ENCODE results near the gene CLN5. TPM values are rescaled to one million over a fixed set of nuclear protein-coding genes. Genes with fewer than 3 reads are reported as not detected.
"Not testable (repeated sequence)": the region's sequence is repeated elsewhere in the genome, so short reads cannot be mapped to it uniquely, and the experiment has no call there.

Gene CLN5
- 64.5 TPM for total RNA-seq (ENCODE audit: insufficient read depth, low replicate concordance)

DNA sequence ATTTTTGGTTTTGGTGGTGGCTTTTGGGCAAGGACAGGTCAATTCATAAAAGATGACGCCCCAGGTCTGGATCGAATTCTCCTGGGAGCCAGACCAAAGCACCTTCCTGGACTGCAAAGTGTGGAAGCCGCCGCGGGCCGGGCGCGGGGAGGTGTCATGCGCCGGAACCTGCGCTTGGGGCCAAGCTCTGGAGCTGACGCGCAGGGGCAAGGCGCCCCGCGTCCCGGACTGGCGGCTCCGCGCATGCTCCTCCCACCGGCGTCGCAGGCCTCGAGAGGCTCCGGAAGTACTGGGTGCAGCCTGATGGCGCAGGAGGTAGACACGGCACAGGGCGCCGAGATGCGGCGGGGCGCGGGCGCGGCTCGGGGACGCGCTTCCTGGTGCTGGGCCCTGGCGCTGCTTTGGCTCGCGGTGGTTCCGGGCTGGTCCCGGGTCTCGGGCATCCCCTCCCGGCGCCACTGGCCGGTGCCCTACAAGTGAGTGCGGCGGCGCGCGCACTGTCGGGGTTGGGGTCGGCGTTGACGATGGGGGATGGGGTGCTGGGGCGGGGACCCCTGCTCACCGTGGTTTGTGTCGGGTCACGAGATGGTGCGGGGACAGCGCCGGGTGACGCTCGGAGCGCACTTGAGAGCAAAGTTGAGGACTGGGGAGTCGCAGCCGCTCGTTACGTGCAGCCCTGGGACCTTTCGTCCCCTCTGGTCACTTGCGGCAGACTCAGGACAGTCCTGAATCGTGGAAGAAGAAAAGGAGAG lies at the start of gene CLN5:
Gene CLN5 (plus strand): TSS at position 286 of the 752 bp plus-strand sequence. CDS start 18 bp downstream, at position 304.
- DNase-seq (ENCODE audit: low spot score), result peak; percentile 96

DNA sequence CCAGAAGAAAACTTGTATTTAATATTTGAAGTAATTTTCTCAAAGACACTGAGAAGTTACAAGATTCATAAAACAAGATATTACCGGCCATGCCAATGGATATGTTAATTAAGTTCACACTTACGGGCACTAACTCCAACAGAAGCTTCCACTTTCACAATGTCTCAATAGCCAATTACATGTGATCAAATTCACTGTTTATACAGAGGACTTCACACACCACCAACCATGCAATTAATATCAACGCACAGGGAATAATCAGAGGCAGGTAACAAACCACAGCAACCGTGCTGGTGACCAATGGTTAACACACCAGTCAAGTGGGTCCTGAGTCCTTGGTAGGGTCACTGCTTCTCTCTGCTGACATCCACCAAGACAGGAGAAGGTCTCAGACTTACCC lies 49.5 kb upstream of the CLN5 start:
- DNase-seq (ENCODE audit: low spot score), result no peak

DNA sequence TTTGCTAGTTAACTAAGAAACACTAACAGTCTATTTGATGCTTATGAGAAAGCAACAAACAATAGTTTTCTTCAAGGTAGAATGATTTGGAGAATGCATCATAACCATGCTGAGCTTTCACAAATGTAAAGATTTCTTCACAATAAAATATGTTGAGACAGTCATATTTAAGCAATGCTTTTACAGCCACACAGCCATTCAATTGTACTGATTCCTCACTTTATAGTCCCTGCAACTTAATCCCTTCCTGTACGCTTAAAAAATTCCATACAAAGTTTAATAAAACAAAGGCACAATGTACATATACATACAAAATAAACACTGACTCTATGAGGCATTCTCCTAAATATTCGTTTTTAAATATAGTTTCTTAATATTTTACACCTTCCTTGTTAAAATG lies 48.2 kb upstream of the CLN5 start:
- DNase-seq (ENCODE audit: low spot score), result no peak

DNA sequence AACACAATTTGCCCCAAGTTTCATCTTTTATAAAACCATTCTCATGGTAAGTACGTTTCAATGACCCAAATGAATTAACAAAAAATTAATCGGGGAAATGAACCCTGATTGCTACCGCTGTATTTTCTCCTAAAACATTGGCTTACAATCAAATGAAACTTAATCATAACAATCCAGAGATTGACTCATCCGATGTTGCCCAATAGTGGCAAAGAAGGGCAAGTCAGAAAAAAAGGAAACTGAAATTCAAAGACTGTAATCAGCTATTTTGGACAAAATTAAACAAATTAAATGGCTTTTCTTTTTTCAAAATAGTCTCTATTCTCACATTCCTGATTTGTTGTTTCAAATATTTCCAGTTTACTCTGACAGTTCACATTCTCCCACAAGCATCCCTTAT lies 47.4 kb upstream of the CLN5 start:
- no peak for DNase-seq (ENCODE audit: low spot score)

DNA sequence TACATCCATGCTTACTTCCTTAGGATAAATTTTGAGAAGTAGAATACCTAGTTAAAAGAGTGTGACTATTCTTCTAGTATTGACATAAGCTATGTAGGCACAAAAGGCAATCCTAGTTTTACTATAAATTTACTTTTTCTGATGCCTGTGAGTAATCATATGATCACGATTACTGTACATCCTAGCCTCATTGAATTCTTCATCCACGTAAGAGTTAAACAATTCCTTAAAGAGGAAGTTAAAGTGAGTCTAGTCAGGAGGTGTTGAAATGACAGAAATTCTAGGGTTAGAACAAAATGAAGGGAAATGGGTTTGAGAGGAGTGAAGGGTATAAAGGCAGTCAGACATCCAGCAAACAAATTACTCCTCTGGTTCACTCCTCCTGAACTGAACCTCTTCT lies 43.7 kb upstream of the CLN5 start, which contains the start of gene ACOD1:
Gene ACOD1 (plus strand): TSS at position 363 of the 400 bp plus-strand sequence. CDS start 48 bp downstream, outside the sequence.
- no peak for DNase-seq (ENCODE audit: low spot score)

DNA sequence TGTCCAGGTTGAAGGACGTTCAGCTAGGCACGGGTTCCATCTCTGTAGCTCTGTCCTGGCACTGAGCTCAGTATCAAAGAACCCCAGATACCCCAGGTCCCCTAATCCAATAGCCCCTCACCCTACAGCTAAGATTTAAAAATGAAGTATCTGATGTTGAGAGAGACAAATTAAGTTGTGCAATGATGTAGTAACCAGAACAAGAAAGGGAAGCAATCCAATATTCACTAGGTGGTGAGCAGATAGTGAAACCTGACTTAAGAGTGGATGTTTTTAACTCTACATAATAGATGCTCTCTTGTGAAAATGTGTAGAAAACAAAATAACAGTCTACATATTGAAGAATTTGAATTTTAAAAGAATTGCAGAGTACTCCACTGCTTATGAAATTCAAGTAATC lies 41.8 kb upstream of the CLN5 start:
- no peak for DNase-seq (ENCODE audit: low spot score)

DNA sequence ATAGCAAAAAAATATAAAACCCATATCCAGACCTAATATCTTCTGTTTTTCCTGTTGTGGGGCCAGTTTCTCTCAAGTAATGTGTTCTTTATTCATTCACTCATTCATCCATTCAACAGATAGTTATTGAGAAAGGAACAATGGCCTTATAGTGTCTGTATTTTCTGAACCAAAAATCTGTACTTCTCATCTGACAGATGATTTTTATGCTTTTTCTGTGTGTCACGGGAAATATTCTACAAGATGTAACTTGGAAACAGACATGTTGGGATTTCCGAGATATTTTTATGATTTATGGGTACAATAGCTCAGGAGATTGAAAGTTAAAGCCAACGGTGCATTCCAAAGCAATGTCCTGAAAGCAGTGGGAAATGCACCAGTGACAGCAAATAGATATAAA lies 37.9 kb upstream of the CLN5 start:
- DNase-seq (ENCODE audit: low spot score), result peak; percentile 6

DNA sequence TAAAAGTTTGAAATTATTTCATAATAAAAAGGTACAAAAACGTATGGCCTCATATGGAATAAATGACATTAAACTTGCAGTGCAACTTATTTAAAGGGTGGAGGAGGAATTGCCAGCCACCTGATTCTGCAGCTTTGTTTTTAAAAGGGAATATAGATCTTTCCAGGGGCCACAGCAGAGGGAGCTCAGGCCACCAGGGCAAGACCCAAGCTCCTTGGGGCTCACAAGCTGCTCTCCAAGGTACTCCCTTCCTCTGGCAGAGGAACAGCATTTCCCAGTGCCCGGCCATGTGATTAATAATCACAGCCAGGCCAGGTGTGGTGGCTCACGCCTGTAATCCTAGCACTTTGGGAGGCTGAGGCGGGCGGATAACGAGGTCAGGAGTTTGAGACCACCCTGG lies 37.3 kb upstream of the CLN5 start:
- no peak for DNase-seq (ENCODE audit: low spot score)

DNA sequence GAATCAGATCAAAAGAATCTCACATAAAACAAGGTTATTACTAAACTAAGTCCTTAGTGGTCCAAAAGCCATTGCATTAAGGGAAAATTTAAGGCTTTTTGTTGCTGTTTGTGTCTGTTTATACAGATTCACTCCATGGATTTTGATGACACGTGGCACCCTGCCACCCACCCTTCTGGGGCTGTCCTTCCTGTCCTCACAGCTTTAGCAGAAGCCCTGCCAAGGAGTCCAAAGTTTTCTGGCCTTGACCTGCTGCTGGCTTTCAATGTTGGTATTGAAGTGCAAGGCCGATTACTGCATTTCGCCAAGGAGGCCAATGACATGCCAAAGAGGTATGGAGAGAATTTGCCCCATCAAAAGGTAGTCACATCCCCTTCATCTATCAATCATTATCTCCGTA lies 36.7 kb upstream of the CLN5 start:
- DNase-seq (ENCODE audit: low spot score), result no peak

DNA sequence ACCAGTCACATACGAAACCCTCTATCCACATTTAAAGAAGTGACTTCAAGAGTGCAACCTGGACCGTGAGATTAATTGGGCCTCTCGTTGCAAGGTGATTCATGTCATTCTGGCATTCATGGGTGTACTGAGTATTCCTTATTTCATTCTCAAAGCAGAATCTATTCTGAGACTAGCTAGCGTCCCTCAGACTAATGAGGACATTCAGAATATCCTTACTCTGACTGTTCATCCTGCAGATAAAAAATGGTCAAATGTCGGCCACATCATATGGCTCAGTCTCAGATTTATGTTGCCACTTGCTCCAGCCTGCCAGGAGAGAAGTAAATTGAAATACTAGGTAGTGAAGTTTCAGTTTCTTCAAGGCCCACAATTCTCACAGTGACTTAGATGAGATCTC lies 36.2 kb upstream of the CLN5 start:
- no peak for DNase-seq (ENCODE audit: low spot score)

DNA sequence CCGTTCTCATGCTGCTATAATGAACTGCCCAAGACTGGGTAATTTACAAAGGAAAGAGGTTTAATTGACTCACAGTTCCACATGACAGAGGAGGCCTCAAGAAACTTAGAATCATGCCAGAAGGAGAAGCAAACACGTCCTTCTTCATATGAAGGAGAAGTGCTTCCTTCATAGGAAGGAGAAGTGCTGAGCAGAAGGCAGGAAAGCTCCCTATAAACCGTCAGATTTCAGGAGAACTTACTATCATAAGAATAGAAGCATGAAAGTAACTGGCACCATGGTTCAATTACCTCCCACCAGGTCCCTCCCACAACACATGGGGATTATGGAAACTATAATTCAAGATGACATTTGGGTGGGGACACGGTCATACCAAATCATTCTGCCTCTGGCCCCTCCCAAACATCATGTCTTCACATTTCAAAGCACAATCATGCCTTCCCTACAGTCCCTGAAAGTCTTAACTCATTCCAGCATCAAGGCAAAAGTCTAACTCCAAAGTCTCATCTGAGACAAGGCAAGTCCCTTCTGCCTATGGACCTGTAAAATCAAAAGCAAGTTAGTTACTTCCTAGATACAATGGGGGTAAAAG lies 32.9 kb upstream of the CLN5 start:
- no peak for DNase-seq (ENCODE audit: low spot score)

DNA sequence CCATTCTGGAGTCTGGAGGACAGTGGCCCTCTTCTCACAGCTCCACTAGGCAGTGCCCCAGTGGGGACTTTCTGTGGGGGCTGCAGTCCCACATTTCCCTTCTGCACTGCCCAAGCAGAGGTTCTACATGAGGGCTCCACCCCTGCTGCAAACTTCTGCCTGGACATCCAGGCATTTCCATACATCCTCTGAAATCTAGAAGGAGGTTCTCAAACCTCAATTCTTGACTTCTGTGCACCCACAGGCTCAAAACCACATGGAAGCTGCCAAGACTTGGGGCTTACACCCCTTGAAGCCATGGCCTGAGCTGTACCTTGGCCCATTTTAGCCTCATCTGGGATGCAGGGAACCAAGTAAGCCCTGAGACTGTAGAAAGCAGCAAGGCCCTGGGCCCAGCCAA lies 32.1 kb upstream of the CLN5 start:
- not testable (repeated sequence) for DNase-seq (ENCODE audit: low spot score)

DNA sequence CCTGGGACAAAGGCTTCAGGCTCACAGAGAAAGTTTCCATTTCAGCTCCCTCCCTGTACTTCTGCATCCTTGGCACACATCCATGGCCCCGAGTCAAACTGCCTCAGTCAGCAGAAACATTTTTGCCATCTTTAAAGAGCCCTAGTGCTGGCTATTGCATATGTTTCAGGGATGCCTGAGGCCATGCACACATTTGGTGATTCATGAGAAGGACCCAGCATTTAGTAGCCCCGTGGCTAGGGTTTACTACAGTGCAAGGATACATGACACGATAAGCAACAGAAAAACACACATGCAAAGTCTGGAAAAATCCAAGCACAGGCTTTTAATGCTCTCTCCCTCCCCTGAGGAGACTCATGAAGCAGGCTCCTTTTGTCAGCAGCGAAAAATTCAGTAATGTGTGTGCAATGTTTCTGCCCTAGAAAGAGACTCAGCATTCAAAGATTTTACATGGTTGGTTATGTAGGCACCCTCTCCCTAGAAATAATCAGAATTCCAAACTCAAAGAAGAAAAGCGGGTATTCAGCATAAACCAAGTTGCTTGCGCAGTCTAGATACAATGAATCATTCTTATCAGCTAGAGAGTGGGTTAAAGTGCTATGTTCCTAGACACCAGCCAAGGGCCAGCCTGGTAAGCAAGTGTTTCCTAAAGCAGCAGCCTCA lies 26.0 kb upstream of the CLN5 start:
- DNase-seq (ENCODE audit: low spot score), result peak; percentile 90

DNA sequence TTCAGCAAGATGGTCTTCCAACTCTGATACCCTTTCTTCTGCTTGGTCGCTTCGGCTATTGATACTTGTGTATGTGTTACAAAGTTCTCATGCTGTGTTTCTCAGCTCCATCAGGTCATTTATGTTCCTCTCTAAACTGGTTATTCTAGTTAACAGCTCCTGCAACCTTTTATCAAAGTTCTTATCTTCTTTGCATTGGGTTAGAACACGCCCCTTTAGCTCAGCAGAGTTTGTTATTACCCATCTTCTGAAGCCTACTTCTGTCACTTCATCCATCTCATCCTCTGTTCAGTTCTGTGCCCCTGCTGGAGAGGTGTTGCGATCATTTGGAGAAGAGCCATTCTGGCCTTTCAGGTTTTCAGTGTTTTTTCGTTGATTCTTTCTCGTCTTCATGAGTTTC lies 24.9 kb upstream of the CLN5 start:
- peak; percentile 23 for DNase-seq (ENCODE audit: low spot score)

DNA sequence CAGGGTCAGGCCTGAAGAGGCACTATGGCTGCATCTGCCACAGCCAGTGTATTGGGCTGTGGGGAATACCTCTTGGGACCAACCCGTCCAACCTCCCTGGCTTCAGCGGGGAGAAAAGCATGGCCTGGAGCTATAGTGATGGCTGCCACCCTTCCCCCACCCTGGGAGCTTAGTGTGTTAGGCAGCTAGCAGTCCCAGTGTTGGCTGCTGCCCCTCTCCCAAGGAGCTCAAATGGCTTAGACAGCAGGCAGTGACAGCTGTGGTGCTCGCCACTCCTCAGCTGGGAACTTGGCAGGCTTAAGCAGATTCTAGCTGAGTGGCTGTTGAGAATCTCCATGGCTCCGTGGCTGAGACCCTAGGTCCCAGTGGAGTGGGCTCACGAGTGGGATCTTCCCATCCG lies 23.8 kb upstream of the CLN5 start:
- DNase-seq (ENCODE audit: low spot score), result no peak

DNA sequence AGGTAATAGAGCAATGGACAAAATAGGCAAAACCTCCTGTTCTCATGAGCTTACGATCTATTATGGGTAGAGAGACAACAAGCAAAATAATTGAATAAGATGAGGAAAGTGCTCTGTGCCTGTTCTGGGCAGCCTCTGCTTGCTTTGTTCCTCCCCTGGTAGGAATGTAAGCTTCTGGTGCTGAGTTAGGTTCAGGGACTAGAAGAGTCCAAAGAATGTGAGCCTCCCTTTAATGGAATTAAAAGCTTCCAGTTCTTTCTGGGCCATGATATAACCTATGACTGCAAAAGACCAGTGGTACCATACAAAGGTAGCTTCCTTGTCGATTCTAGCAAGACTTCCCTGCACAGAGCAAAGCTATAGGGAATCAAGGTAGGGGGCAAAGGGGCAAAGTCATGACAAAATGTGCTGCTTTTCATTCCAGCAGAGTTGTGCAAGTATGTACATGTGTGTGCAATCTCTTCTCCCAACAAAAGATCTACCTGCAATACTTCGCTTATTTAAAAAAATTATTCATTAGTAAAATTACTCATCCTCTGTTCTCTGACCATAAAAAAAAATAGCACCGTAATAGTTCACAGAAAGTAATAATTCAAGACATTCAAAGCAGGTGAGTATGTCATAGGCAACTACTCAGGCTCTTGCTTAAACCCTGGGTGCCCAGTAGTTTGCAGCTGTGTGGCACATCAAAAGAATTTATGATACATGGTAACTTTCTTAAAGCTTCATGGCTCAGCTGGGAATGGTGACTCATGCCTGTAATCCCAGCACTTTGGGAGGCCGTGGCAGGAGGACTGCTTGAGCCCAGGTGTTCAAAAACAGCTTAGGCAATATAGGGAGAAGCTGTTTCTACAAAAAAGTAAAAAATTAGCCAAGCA lies 22.2 kb upstream of the CLN5 start:
- DNase-seq (ENCODE audit: low spot score), result no peak

DNA sequence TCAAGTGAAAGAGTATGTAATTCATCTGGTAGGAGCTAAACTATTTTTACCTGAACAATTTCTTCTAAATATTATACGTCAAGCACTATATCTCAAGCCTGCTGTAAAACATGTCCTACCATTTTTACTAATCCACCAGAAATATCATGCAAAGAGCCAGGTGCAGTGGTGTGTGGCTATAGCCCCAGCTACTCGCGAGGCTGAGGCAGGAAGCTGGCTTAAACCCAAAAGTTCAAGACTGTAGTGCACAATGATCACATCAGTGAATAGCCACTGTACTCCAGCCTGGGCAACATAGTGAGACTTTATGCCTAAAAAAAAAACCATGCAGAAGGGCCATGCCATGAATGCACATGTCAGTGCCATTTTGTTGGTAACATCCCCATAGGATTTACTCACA lies 20.7 kb upstream of the CLN5 start:
- DNase-seq (ENCODE audit: low spot score), result no peak

DNA sequence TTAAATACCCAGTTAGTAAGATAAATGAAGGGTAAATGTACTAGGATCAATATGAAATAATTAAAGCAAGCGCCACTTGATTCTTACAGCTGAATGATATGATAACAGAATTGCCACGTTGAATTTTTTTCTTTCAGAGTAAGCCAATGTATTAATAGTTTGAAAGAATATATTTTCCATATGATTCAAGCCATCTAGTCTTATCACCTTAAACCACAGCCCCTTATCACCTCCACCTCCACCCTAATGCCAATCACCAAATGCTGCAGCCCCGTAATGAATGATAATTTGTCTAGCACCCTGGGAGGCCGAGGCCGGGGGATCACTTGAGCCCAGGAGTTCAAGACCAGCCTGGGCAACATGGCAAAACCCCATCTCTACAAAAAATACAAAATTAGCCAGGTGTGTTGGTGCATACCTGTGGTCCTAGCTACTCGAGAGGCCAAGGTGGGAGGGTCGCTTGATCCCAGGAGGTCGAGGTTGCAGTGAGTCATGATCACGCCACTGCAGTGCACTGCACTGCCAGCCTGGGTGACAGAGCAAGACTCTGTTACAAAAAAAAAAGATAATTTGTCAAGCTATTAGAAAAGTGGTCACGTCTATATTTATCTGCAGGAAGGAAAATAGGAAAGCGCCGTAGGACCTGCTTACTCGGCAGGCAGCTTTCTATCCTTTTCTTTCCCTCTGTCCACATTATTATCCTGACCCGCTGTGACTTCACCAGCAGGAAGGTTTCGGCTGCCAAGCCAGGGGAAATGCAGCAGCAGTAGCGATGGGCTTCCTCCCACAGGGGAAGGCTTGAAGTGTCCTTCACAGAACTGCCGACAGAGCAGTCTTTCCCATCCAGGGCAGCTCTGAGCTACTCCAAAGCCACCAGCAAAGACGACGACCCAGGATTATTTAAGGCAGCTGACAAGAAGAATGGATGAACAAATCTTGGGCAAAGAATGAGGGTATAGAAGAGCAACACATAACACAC lies 19.7 kb upstream of the CLN5 start:
- no peak for DNase-seq (ENCODE audit: low spot score)

DNA sequence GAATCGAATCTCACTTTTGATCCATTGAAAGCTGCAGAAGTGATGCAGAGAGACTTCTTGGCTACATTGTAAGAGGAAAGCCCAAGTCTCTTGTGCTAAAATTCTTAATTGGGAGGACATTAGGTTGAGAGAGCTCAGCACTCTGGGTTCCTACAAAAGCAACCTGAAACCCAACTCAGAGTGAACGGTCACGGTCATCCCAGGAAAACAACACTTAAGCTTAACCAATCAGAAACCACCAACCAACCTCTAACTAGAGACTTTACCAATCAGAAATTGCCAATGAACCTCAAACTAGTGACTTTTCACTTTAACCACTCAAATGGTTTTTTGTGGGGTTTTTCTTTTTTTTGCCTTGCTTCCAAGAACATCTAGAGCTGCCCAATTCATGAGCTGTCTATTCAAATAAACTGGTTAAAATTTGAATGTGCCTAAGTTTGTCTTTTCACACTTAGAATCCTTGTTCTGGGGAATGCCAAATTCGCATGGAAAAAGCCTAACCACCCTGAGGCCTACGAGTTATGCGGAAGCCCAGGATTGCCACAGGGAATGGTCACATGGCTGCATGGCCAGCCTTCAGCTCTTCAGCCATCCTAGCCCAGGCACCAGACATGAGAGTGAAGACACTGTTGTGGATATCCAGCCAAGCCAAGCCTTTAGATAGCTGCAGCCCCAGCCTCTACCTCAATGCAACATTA lies 17.8 kb upstream of the CLN5 start:
- DNase-seq (ENCODE audit: low spot score), result no peak

DNA sequence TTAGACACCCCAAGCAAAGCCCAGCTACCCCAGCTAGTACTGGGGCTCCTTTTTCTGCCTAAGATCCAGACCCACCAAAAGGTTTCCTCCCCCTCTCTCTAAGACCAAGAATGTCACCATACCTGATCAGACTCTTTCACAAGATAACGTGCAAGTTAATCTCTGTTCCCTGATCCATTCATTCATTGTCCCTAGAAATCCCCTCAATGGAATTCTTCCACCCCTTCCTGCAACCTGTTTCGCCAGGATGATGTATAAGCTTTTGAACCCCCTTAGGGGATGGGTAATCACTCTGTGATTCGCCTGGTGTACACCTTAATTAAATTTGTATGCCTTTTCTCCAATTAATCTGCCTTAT lies 17.3 kb upstream of the CLN5 start:
- DNase-seq (ENCODE audit: low spot score), result no peak

All from umbilical cord (tissue), 2 donors.